GM12878 (cell line): ENCODE data around the gene SLC39A11.

Source experiments
- CREB1 ChIP-seq: IDR thresholded peaks from 2 replicates; pipeline ENCODE4 v1.6.1; 2012; ENCODE audit warnings: low read depth, mild to moderate bottlenecking, inconsistent platforms
- CTCF ChIP-seq, 3 experiments: IDR thresholded peaks in 2 of 3; conservative IDR thresholded peaks in 1 of 3; 2 replicates each; pipeline ENCODE4 v1.5.1; 2011; ENCODE audit warnings: low read depth in 3 of 3, low read length in 3 of 3, mild to moderate bottlenecking in 3 of 3, control low read depth in 2 of 3, moderate library complexity in 2 of 3, inconsistent platforms in 1 of 3, mixed read lengths in 1 of 3; ENCODE audit not compliant: control insufficient read depth in 2 of 3, insufficient read depth in 1 of 3; ENCODE audit errors: extremely low read depth in 1 of 3
- HDAC2 ChIP-seq: fragments of 200-600 bp; sonication (generic); IDR thresholded peaks from 2 replicates; pipeline ENCODE4 v1.6.1; 2017
- NRF1 ChIP-seq: conservative IDR thresholded peaks from 2 replicates; pipeline ENCODE4 v1.6.1; 2011; ENCODE audit warnings: mild to moderate bottlenecking, low read depth, low read length, improper control_type of control experiment
- POLR2A ChIP-seq: IDR thresholded peaks from 2 replicates; pipeline ENCODE4 v1.6.1; 2011; ENCODE audit warnings: low read depth, mild to moderate bottlenecking, low read length
- SUPT20H ChIP-seq: IDR thresholded peaks from 2 replicates; pipeline ENCODE4 v1.6.1; 2011; ENCODE audit warnings: low read depth, mild to moderate bottlenecking, low read length, moderate library complexity, borderline replicate concordance; ENCODE audit not compliant: control insufficient read depth
- TCF12 ChIP-seq: IDR thresholded peaks from 2 replicates; pipeline ENCODE4 v1.6.1; 2011; ENCODE audit warnings: low read depth, mild to moderate bottlenecking, low read length
- TF ChIP-seq, protein P1 (sequence below): IDR thresholded peaks from 2 replicates; pipeline ENCODE4 v1.6.1; 2011; ENCODE audit warnings: low read depth, low read length, improper control_type of control experiment, borderline replicate concordance

DNA sequence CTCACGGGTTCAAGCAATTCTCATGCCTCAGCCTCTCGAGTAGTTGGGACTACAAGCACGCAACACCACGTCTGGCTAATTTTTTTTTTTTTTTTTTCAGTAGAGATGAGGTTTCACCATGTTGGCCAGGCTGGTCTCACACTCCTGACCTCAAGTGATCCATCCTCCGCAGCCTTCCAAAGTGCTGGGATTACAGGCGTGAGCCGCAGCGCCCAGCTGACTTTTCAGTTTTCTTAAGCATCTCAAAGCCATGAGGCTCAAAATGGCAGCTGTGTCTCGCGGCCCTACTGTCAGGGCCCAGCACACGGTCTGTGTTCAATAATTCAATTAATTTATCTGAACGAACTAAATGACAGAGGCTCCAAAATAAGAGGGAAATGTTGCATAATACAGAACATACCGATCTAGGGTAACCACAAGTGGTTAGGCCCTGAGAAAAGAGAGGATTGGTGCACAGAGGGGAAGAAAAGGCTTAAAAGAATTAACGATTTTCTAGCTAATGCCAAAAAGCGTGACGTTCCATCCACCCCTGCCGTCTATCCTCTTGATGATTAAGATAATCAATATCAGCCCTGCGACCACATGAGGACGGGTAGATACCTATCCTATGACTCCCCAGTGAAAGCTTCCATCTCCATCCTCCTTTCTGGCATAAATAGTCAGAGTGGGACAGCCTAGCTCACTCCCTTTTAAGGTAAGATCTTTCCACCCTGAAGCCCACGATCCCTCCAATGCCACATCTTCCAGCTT, 136.9 kb downstream of the SLC39A11 start:
- TF ChIP-seq CTCF (IDR thresholded peaks at IDR 0.05 in 2 of 3, conservative IDR thresholded peaks at IDR 0.05 in 1 of 3; ENCODE audit: control insufficient read depth in 2 of 3, extremely low read depth in 1 of 3, insufficient read depth in 1 of 3, low read depth in 3 of 3, low read length in 3 of 3) (no peak), TCF12 (no peak), SUPT20H (no peak), NRF1 (no peak), CREB1 (no peak), HDAC2 (no peak), POLR2A (no peak)
- TF ChIP-seq, protein P1, sequence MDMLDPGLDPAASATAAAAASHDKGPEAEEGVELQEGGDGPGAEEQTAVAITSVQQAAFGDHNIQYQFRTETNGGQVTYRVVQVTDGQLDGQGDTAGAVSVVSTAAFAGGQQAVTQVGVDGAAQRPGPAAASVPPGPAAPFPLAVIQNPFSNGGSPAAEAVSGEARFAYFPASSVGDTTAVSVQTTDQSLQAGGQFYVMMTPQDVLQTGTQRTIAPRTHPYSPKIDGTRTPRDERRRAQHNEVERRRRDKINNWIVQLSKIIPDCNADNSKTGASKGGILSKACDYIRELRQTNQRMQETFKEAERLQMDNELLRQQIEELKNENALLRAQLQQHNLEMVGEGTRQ: no peak
